IPS-20b (cell line): Measurements from ENCODE around the gene PAFAH2.
"Not testable (repeated sequence)": the region's sequence is repeated elsewhere in the genome, so short reads cannot be mapped to it uniquely, and the experiment has no call there.

Experiments used
- H3K27ac ChIP-seq: one replicate; pipeline ENCODE4 v1.5.1; 2013; ENCODE audit warnings: low read length
- H3K27me3 ChIP-seq: 2 replicates; pipeline ENCODE4 v1.6.1; 2013; ENCODE audit warnings: mild to moderate bottlenecking, low read length, inconsistent platforms; ENCODE audit not compliant: insufficient read depth
- H3K36me3 ChIP-seq: 2 replicates; pipeline ENCODE4 v1.6.1; 2013; ENCODE audit warnings: low read depth, mild to moderate bottlenecking, inconsistent platforms, low read length, moderate library complexity; ENCODE audit not compliant: insufficient read depth
- H3K4me1 ChIP-seq: 2 replicates; pipeline ENCODE4 v1.6.1; 2013; ENCODE audit warnings: mild to moderate bottlenecking, control low read depth, inconsistent platforms, low read length, moderate library complexity; ENCODE audit not compliant: insufficient read depth
- H3K4me3 ChIP-seq: 2 replicates; pipeline ENCODE4 v1.5.1; 2013; ENCODE audit warnings: mild to moderate bottlenecking, low read length, inconsistent platforms
- H3K9ac ChIP-seq: 2 replicates; pipeline ENCODE4 v1.6.1; 2013; ENCODE audit warnings: low read depth, mild to moderate bottlenecking, inconsistent platforms, low read length, moderate library complexity
- H3K9me3 ChIP-seq: 2 replicates; pipeline ENCODE4 v1.6.1; 2013; ENCODE audit warnings: mild to moderate bottlenecking, low read depth, low read length, inconsistent platforms; ENCODE audit not compliant: insufficient read depth

Gene PAFAH2

GRCh38 chr1:25989440-25990234, 8.2 kb downstream of the PAFAH2 start:
- peaks cover 7% of the 10 kb centered on the region; the same call in 1 of the 2 replicates for H3K4me1 ChIP-seq
- no peak overlapping the region for H3K27ac ChIP-seq

GRCh38 chr1:25987951-25988350, 9.9 kb downstream of the PAFAH2 start:
- H3K36me3 ChIP-seq = peaks cover 33% of the 10 kb centered on the region

More at GRCh38 chr1:25989440-25990234, 8.2 kb downstream of the PAFAH2 start:
- Histone ChIP-seq H3K4me3 (no peak overlapping the region), H3K9me3 (no peaks in the 10 kb centered on the region), H3K27me3 (no peaks in the 10 kb centered on the region), H3K9ac (no peak overlapping the region), H3K36me3 (peaks cover 17% of the 10 kb centered on the region; the same call in 1 of the 2 replicates)

GRCh38 chr1:25986773-25987172, 11.1 kb downstream of the PAFAH2 start:
- H3K4me1 ChIP-seq, H3K27ac ChIP-seq, H3K4me3 ChIP-seq, H3K27me3 ChIP-seq, H3K9me3 ChIP-seq, H3K9ac ChIP-seq: not testable (repeated sequence)
- H3K36me3 ChIP-seq = peaks cover 45% of the 10 kb centered on the region

More at GRCh38 chr1:25987951-25988350, 9.9 kb downstream of the PAFAH2 start:
- Histone ChIP-seq H3K27ac (no peak overlapping the region), H3K4me3 (no peak overlapping the region), H3K9me3 (no peaks in the 10 kb centered on the region), H3K27me3 (no peaks in the 10 kb centered on the region), H3K9ac (no peak overlapping the region), H3K4me1 (no peaks in the 10 kb centered on the region)

GRCh38 chr1:25985670-25986069, 12.2 kb downstream of the PAFAH2 start:
- no peaks in the 10 kb centered on the region for H3K27me3 ChIP-seq
- no peaks in the 10 kb centered on the region for H3K9me3 ChIP-seq
- H3K4me1 ChIP-seq = no peaks in the 10 kb centered on the region
- peaks cover 53% of the 10 kb centered on the region for H3K36me3 ChIP-seq
- H3K27ac ChIP-seq = no peak overlapping the region
- no peak overlapping the region for H3K9ac ChIP-seq
- H3K4me3 ChIP-seq = no peak overlapping the region

- no peak overlapping the region for H3K27ac ChIP-seq
Observed at GRCh38 chr1:25985171-25985570, 12.7 kb downstream of the PAFAH2 start.

GRCh38 chr1:25979210-25979609, 18.7 kb downstream of the PAFAH2 start:
- Histone ChIP-seq H3K4me1 (no peaks in the 10 kb centered on the region), H3K27me3 (no peaks in the 10 kb centered on the region), H3K27ac (no peak overlapping the region), H3K9ac (no peak overlapping the region), H3K4me3 (no peak overlapping the region), H3K36me3 (peaks cover 67% of the 10 kb centered on the region), H3K9me3 (no peaks in the 10 kb centered on the region)

More at GRCh38 chr1:25985171-25985570, 12.7 kb downstream of the PAFAH2 start:
- Histone ChIP-seq H3K4me3 (no peak overlapping the region), H3K9ac (no peak overlapping the region), H3K9me3 (no peaks in the 10 kb centered on the region), H3K27me3 (no peaks in the 10 kb centered on the region), H3K36me3 (peaks cover 54% of the 10 kb centered on the region), H3K4me1 (no peaks in the 10 kb centered on the region)

GRCh38 chr1:25978403-25978802, 19.5 kb downstream of the PAFAH2 start:
- no peaks in the 10 kb centered on the region for H3K9me3 ChIP-seq
- H3K9ac ChIP-seq = no peak overlapping the region
- no peak overlapping the region for H3K4me3 ChIP-seq
- peaks cover 67% of the 10 kb centered on the region for H3K36me3 ChIP-seq
- no peaks in the 10 kb centered on the region for H3K27me3 ChIP-seq
- H3K4me1 ChIP-seq = no peaks in the 10 kb centered on the region
- H3K27ac ChIP-seq = no peak overlapping the region

- Histone ChIP-seq H3K27me3 (no peaks in the 10 kb centered on the region), H3K4me3 (no peak overlapping the region), H3K9ac (no peak overlapping the region), H3K4me1 (no peaks in the 10 kb centered on the region), H3K36me3 (peaks cover 67% of the 10 kb centered on the region), H3K27ac (no peak overlapping the region), H3K9me3 (no peaks in the 10 kb centered on the region)
Observed at GRCh38 chr1:25977801-25978200, 20.1 kb downstream of the PAFAH2 start.

GRCh38 chr1:25973610-25974321, 24.1 kb downstream of the PAFAH2 start:
- H3K27ac ChIP-seq = no peak overlapping the region
- H3K36me3 ChIP-seq = peaks cover 65% of the 10 kb centered on the region
- H3K4me1 ChIP-seq = peaks cover 6% of the 10 kb centered on the region; the same call in 1 of the 2 replicates
- 0 out of 2 replicates have a peak, but pooled peaks cover 5% of the 10 kb centered on the region for H3K27me3 ChIP-seq
- no peak overlapping the region for H3K4me3 ChIP-seq
- no peak overlapping the region for H3K9ac ChIP-seq
- H3K9me3 ChIP-seq = no peaks in the 10 kb centered on the region

- Histone ChIP-seq H3K27me3 (0 out of 2 replicates have a peak, but pooled peaks cover 5% of the 10 kb centered on the region), H3K9me3 (no peaks in the 10 kb centered on the region), H3K4me1 (peaks cover 6% of the 10 kb centered on the region; the same call in 1 of the 2 replicates), H3K9ac (no peak overlapping the region), H3K36me3 (peaks cover 61% of the 10 kb centered on the region), H3K27ac (no peak overlapping the region), H3K4me3 (no peak overlapping the region)
Observed at GRCh38 chr1:25971811-25972180, 26.1 kb downstream of the PAFAH2 start.

GRCh38 chr1:25971066-25971810, 26.6 kb downstream of the PAFAH2 start:
- Histone ChIP-seq H3K4me1 (peaks cover 6% of the 10 kb centered on the region; the same call in 1 of the 2 replicates), H3K36me3 (peaks cover 56% of the 10 kb centered on the region), H3K9me3 (no peaks in the 10 kb centered on the region), H3K27ac (no peak overlapping the region), H3K4me3 (no peak overlapping the region), H3K27me3 (0 out of 2 replicates have a peak, but pooled peaks cover 5% of the 10 kb centered on the region), H3K9ac (no peak overlapping the region)
